Suppressor macrophage treated with lipopolysaccharide for 4 hours (primary cell): ENCODE results near the gene BTN2A1.
"Not testable (repeated sequence)": the region's sequence is repeated elsewhere in the genome, so short reads cannot be mapped to it uniquely, and the experiment has no call there.

Experiments
- DNase-seq: peaks from one replicate; pipeline ENCODE4 v3.0.0-alpha.2; 2020

BTN2A1 gene

DNA sequence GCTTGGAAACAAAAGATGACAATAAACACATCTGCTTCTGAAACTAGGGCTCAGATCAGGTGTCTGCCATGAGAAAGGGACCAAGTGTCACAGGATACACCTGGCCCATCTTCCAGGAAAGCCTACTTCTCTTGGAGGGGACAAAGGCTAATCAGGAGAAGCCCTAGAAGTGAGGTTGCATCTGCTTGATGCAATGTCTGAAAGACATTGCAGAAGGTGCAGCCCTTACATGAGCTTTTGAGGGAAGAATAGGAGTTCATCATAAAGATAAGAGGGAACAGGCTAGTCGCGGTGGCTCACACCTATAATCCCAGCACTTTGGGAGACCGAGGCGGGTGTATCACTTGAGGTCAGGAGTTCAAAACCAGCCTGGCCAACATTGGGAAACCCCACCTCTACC lies 39.9 kb downstream of the BTN2A1 start:
- no peak for DNase-seq

DNA sequence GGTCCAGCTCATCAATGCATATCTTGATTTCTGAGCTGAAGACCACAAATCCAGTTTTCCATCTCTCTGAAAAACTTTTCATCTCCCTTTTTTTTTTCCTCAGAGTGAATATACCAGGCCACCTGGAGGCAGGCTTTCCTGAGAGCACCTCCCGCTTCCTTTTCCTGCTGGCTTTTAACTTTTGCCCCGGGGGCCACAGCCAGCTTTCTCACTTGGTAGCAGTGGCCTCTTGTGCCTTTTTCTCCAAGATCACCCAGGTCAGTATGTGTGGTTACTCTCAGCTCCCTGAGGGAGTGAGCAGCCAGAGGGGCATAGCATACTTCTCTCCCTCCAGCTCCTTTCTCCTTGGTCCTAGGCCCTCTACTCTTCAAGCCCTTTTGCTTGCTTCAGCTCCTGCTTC lies 42.3 kb downstream of the BTN2A1 start, which contains the start of gene BTN1A1:
TSS of gene BTN1A1 (plus strand) at position 202 of the 400 bp plus-strand sequence. CDS start 984 bp downstream, outside the sequence.
- DNase-seq, result no peak

DNA sequence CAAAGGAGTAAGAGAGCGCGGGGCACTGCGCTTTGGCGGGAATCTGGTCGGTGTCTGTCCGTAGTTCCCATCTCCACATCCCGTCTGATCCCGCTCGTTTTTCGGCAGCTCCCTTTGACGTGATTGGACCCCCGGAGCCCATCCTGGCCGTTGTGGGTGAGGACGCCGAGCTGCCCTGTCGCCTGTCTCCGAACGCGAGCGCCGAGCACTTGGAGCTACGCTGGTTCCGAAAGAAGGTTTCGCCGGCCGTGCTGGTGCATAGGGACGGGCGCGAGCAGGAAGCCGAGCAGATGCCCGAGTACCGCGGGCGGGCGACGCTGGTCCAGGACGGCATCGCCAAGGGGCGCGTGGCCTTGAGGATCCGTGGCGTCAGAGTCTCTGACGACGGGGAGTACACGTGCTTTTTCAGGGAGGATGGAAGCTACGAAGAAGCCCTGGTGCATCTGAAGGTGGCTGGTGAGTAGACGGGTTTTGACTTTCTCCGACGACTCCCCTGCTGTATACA lies 43.8 kb downstream of the BTN2A1 start:
- peak; percentile 56 for DNase-seq

DNA sequence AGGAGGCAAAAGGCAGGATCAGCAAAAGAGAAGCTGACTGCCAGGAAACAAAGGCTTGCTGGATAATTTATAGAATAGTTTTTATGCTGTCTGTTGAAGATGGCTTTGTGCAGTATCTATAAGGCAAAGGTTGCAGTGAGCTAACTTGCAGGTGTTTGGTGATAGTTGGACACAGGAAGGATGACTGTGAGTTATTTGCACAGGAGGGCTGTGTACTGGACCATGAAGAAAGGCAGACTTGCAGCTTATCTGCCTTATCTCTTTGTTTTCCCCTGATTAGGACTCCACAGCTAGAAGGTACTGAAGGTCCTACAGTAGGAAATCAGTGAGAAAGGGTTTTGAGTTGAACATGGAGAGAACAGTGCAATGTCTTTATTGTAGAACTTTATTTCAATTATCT lies 44.4 kb downstream of the BTN2A1 start:
- DNase-seq, result no peak

DNA sequence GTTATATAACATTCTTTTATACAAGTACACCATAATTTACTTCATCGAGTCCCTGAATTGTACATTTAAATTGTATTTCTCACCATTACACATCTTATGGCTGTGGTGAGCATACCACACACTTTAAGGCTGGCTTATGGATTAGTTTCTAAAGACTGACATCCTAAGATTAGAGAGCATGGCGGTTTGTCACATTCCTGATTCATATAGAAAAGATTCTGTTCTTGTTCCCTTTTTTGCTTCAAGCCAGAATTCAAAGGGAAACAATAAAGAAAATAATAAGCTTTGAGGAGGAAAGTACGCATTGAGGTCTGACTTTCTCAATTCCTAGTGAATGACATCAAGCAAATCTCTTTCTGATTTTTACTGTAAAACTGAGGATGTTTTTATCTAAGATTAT lies 44.9 kb downstream of the BTN2A1 start:
- peak; percentile 58 for DNase-seq

DNA sequence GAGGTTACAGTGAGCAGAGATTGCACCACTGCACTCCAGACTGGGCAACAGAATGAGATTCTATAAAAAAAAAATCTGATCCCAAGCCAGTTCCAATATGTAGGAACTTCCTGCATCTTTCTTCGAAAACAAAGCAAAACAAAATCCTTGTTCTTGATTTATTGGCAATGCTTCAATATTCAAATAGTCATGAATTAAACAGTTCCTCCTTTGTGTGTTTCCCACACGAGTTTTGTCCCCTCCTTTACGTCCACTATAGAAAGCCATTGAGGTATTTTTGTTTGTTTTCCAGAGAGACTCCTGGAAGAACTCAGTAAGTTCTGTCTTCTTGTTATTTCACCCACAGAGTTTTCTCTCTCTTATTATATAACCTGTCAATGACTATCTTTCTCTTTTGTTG lies 49.9 kb downstream of the BTN2A1 start:
- no peak for DNase-seq

DNA sequence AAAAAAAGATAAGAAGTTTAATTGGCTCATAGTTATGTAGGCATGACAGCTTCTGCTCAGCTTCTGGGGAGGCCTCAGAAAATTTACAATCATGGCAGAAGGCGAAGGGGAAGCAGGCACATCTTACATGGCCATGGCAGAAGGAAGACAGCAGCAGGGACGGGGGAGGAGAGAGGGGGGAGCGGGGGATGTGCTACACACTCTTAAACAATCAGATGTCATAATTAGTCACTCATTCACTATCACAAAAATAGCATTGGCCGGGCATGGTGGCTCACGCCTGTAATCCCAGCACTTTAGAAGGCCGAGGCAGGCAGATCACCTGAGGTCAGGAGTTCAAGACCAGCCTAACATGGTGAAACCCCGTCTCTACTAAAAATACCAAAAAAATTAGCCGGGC lies 53.3 kb downstream of the BTN2A1 start:
- not testable (repeated sequence) for DNase-seq

DNA sequence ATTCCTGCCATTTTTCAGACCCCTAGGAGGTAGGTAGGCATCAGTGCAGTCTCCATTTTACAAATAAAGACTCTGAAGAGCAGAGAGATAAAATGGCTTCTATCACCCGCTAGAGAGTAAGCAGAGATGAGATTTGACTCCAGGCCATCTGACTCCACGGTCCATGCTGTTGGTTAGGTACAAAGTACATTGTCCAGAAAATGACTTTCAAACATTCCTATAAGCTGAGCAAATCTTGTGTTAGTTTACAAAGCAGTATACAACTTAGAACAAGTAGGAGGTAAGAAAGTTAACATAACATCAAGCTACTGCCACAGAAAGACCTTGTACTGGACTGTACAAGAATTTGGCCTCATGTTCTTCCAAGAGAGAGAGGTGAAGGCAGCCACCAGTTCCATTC lies 57.2 kb downstream of the BTN2A1 start:
- no peak for DNase-seq

DNA sequence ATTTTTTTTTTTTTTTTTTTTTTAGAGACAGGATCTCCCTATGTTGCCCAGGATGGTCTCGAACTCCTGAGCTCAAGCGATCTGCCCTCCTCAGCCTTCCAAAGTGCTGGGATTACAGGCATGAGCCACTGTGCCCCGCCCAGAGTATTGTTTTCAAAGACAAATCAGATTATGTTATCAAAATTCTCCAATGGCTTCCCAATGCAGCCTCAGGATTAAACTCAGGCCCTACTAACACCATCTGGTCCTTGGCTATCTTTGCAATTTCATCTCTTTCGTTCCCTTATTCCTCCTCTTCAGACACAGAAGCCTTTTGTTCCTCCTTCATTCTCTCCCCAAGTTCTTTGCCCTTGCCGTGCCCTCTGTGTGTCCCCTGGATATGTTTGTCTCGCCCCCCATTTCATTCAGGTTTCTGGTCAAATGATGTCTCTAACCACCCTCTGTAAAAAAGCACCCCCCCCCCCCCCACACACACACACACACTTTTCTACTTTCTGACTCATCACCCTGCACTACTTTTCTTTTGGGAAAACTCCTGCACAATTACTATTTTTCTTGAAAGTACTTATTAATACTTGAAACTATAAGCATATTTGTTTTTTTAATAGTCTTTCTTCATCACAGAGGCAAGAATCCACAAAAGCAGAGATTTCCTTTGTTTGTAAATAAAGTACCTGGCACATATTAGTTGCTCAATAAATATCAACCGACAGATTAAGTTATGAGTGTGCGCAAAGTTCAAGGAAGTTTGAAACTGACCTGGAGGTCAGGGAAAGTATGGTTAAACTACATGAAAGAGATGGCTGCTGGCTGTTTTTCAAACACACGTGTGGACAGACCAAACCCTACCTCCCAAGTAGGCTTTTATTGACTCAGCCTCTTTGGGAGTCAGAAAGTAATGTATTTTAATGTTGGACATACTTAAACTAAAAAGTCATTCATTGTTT lies 59.0 kb downstream of the BTN2A1 start:
- no peak for DNase-seq
